Heart right ventricle (tissue), 16 donors: ENCODE data around the gene EZH1. TPM values are rescaled to one million over a fixed set of nuclear protein-coding genes. Genes with fewer than 3 reads are reported as not detected.
A peak's percentile ranks its signal among the peaks of the same experiment; 100 is the strongest.

Experiments
- ATAC-seq, 8 donors: fragments of 200-7000 bp; cut with Tn5 transposase; one replicate each; pipeline ENCODE4 v1.9.1; 2020; ENCODE audit warnings: mild to moderate bottlenecking in 8 of 8, moderate library complexity in 8 of 8, moderate number of reproducible peaks in 1 of 8
- DNase-seq, 2 donors: peaks; one replicate each; pipeline ENCODE4 v3.0.0-alpha.2; 2020
- H3K27ac ChIP-seq, 10 donors: fragments of 200-600 bp; sonication (generic) in 2 of 10; one replicate each; pipeline versions ENCODE4 v1.5.0 to v1.8.0; 2020 to 2022; ENCODE audit warnings: mild to moderate bottlenecking in 3 of 10
- H3K27me3 ChIP-seq, 7 donors: fragments of 200-600 bp; one replicate each; pipeline ENCODE4 v1.8.0; 2021 to 2022; ENCODE audit warnings: mild to moderate bottlenecking in 2 of 7
- H3K36me3 ChIP-seq, 9 donors: fragments of 200-600 bp; sonication (generic) in 1 of 9; one replicate each; pipeline versions ENCODE4 v1.5.0 to v1.8.0; 2020 to 2022; ENCODE audit warnings: mild to moderate bottlenecking in 2 of 9
- H3K4me1 ChIP-seq, 9 donors: fragments of 200-600 bp; sonication (generic) in 1 of 9; one replicate each; pipeline versions ENCODE4 v1.5.0 to v1.8.0; 2020 to 2022; ENCODE audit warnings: mild to moderate bottlenecking in 4 of 9
- H3K4me3 ChIP-seq, 10 donors: fragments of 200-600 bp; sonication (generic) in 2 of 10; one replicate each; pipeline versions ENCODE4 v1.5.0 to v1.8.0; 2020 to 2022; ENCODE audit warnings: mild to moderate bottlenecking in 7 of 10, moderate library complexity in 2 of 10
- H3K9me3 ChIP-seq, 11 donors: fragments of 200-600 bp in 10 of 11; sonication (generic) in 2 of 11; one replicate each; pipeline versions ENCODE4 v1.5.0 to v1.8.0; 2013 to 2022; ENCODE audit warnings: mild to moderate bottlenecking in 2 of 11, control low read depth in 1 of 11, moderate library complexity in 1 of 11
- WGBS, 2 donors: extraction: QIAGEN DNeasy Blood & Tissue Kit; methylation state at CpG; one replicate each; pipeline ENCODE4 v1.1.7; 2013; ENCODE audit warnings: inconsistent platforms in 1 of 2; 5-methylcytosine and 5-hydroxymethylcytosine counted together
- intact Hi-C, 10 donors: fragments of 100-400 bp; cut with DNase I; formaldehyde crosslinking; loops; one replicate each; pipeline versions ENCODE4 v1.11.1 to v1.14.2; 2022
- polyA plus RNA-seq, 2 donors: library from polyadenylated mRNA; stranded (reverse); fragments of 200-250 nt; gene quantifications; one replicate each; pipeline ENCODE4 v1.2.3, GENCODE V29; 2013
- total RNA-seq, 10 donors: library from RNA; stranded (reverse); fragmentation: NEBNext Ultra II Directional in 3 of 10; extraction: Animal tissue kit (Norgen Biotek cat#: 25700) in 3 of 10; gene quantifications; one replicate each; pipeline versions ENCODE4 v1.2.1 to v1.2.4, GENCODE V29; 2021 to 2023
- TF ChIP-seq, protein P1 (sequence below), 9 donors: fragments of 200-600 bp; sonication (generic) in 2 of 9; IDR thresholded peaks; one replicate each; pipeline versions ENCODE4 v1.5.0 to v1.8.0; 2021 to 2022; ENCODE audit warnings: antibody characterized with exemption in 9 of 9, mild to moderate bottlenecking in 5 of 9, moderate library complexity in 1 of 9
- donor health status: Arrhythmogenic right ventricular cardiomyopathy.
- donor health status: ischemic (EF 13 %, LVEDD 7.1; RV severe dilation, severe dysfunction).
- donor health status: healthy with polysubstance abuse.
- donor health status: DM: no; HTN: yes; CAD: no.
- donor health status: DM: no; HTN: no; CAD: no.
- donor health status: ischemic (EF 25% LVEDD 6.9; RV normal size, moderate dysfunction).
- donor health status: ischemic (EF 25% LVEDD 5.7; RV mildly dilated, moderate dysfunction).
- donor health status: healthy.
- donor health status: DM: yes; HTN: yes; CAD: no.
- donor health status: Ischemic cardiomyopathy.
- donor health status: ischemic (EF 35%, LVEDD 5.7; RV mildly dilated, moderate dysfunction).
- donor health status: nonischemic (EF 11% LVEDD 7.7; RV severe dilation, severe dysfunction).
- donor health status: DM: yes; HTN: yes; CAD: no.
- donor health status: PGD.
- donor health status: ischemic (EF 29% LVEDD 5.4; RV normal size, mild dysfunction).
- donor health status: nonischemic (EF 23%, LVEDD 6.1; RV moderate dilation, normal function).

The EZH1 gene
- total and polyA plus RNA-seq, 12 donors, result 16.0 to 50.5 (median 45.9) TPM

DNA sequence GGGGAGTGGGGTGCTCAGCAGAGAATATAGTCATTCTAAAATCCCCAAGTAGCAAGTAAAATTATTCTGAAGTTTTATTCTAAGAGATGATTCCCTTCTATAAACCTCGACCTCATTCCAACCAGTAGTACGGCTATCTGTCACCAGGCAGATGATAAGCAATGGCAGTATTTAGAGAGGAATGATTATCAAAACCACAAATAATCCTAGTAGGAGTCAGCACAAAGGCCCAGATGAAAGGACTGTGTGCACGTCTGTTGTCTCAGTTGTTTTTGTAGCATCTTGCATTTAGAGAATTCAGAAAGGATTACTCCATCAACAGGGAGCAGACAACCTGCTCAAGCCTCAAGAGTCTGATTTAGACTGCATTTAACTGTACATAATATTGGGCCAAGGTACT is 21.2 kb downstream of the EZH1 start:
- H3K4me1 ChIP-seq, result peaks cover 0 to 6% (median 0%) of the 10 kb centered on the region in 9 donors
- H3K9me3 ChIP-seq, result no peaks in the 10 kb centered on the region
- WGBS, 2 donors, result 50 to 58% methylated on average over 3 of the region's 3 CpGs
- no peaks in the 10 kb centered on the region for H3K27me3 ChIP-seq
- DNase-seq, result no peak
- peaks cover 0 to 100% (median 81%) of the 10 kb centered on the region in 9 donors for H3K36me3 ChIP-seq
- intact Hi-C loops, result loop anchor here in 9 of 10 donors (5.0 to 10.0 kb wide), 6 partner anchors 39 to 214 kb away; partner anchors contain the start of genes BECN1 (in 6 of the 9) and RAMP2 (in 3 of the 9)
- no peak overlapping the region for H3K4me3 ChIP-seq
- TF ChIP-seq, protein P1, sequence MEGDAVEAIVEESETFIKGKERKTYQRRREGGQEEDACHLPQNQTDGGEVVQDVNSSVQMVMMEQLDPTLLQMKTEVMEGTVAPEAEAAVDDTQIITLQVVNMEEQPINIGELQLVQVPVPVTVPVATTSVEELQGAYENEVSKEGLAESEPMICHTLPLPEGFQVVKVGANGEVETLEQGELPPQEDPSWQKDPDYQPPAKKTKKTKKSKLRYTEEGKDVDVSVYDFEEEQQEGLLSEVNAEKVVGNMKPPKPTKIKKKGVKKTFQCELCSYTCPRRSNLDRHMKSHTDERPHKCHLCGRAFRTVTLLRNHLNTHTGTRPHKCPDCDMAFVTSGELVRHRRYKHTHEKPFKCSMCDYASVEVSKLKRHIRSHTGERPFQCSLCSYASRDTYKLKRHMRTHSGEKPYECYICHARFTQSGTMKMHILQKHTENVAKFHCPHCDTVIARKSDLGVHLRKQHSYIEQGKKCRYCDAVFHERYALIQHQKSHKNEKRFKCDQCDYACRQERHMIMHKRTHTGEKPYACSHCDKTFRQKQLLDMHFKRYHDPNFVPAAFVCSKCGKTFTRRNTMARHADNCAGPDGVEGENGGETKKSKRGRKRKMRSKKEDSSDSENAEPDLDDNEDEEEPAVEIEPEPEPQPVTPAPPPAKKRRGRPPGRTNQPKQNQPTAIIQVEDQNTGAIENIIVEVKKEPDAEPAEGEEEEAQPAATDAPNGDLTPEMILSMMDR (IDR thresholded peaks at IDR 0.05), result no peak
- no peak for ATAC-seq
- no peak overlapping the region for H3K27ac ChIP-seq

DNA sequence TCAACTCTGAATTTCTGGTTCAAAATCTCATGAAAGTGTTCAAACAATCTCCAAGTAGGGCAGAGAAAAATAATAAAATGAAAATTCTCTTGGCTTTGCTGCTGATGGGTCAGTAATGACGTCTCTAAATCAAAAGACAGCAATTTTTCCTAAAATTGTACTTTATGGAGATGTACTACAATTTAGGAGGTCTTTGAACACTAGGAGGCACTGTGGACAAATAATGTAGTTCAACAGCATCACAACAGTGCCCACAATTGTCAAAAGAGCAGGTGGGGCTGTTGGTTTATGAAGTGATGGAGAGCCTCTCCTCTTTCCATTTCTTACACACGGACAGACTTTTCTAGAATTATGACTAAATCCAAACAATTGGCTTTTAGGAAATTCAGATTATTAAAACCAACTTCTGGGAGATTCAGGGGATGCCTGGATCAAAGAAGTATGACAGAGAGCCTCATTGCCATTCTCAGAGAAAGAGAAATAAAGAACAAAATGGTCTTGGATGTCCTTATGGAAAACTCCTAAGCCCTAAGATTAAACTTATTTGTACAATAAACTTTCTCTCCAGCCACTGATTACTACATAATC is 23.8 kb downstream of the EZH1 start:
- TF ChIP-seq, protein P1 (IDR thresholded peaks at IDR 0.05), result peak; percentile 33 to 84 (median 71)
- Histone ChIP-seq H3K36me3 (peaks cover 0 to 100% (median 84%) of the 10 kb centered on the region in 9 donors), H3K4me1 (peaks cover 0 to 6% (median 0%) of the 10 kb centered on the region in 9 donors), H3K4me3 (no peak overlapping the region), H3K9me3 (no peaks in the 10 kb centered on the region), H3K27me3 (no peaks in the 10 kb centered on the region), H3K27ac (peak overlapping the region in 2 of 10 donors; percentile 3 to 41)
- intact Hi-C loops, result loop anchor here (1.0 to 10.0 kb wide), 9 partner anchors 41 to 216 kb away; partner anchors contain the start of genes BECN1 (in 6 of the 10), RAMP2 (in 3 of the 10) and VPS25 (in 2 of the 10)
- peak in 1 of 2 donors; percentile 72 for DNase-seq
- peak in 7 of 8 donors; percentile 76 to 91 (median 85) for ATAC-seq
- 13 to 15% methylated on average over 2 of the region's 2 CpGs for WGBS, 2 donors

DNA sequence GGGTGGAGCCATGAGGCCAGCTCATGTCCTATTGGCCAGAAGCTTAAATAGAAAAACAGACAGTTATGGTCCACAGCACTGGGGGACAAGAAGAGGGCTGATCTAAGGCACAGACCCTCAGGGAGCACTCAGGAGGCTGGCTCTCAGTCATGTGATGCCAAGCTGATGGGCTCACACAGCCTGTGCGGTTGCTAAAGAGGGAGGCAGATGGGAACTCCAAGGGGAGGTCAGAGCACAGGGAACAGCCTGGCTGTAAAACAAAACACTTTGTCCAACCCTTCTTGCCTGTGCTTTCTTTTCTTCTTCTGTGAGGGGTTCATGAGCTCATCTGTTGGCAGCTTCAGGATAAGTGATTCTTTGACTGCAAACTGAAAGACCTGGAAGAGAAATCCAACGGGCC is 35.3 kb downstream of the EZH1 start:
- Histone ChIP-seq H3K4me3 (no peak overlapping the region), H3K36me3 (peaks cover 8 to 100% (median 93%) of the 10 kb centered on the region in 9 donors), H3K4me1 (no peaks in the 10 kb centered on the region), H3K9me3 (no peaks in the 10 kb centered on the region), H3K27ac (no peak overlapping the region), H3K27me3 (no peaks in the 10 kb centered on the region)
- TF ChIP-seq, protein P1 (IDR thresholded peaks at IDR 0.05), result no peak
- no peak for ATAC-seq
- DNase-seq, result no peak
- 65 to 66% methylated on average over 2 of the region's 2 CpGs for WGBS, 2 donors
- intact Hi-C loops, result no loop called here

DNA sequence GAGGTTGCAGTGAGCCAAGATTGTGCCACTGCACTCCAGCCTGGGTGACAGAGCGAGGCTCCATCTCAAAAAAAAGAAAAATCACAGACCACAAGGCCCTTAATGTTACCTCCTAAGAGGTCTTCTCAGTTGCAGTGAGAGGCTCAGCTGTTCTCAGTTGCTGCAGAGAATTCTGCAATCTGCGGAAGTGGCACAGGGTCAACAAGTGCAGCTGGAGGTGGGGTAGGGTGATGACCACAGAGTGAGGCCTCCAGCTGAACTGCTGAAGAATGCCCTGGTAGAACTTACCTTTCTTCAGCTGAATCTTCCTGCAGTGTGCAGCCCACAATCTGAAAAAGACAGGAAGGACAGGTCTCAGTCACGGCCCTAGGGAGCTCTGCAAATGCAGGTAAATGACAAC is 36.3 kb downstream of the EZH1 start:
- peaks cover 12 to 100% (median 97%) of the 10 kb centered on the region in 9 donors for H3K36me3 ChIP-seq
- no peak for ATAC-seq
- no peaks in the 10 kb centered on the region for H3K9me3 ChIP-seq
- WGBS, 2 donors, result 92 to 95% methylated on average over 3 of the region's 3 CpGs
- intact Hi-C loops, result no loop called here
- no peak overlapping the region for H3K4me3 ChIP-seq
- H3K27ac ChIP-seq, result no peak overlapping the region
- no peak for DNase-seq
- TF ChIP-seq, protein P1 (IDR thresholded peaks at IDR 0.05), result no peak
- no peaks in the 10 kb centered on the region for H3K4me1 ChIP-seq
- no peaks in the 10 kb centered on the region for H3K27me3 ChIP-seq
